NCI-H510A treated with DMSO at 0.1 percent for 48 hours (cell line): ENCODE data around the gene AMT.

Experiments used
- DNase-seq: peaks from one replicate; lab custom pipeline; 2025; lab: John Stamatoyannopoulos, UW

Gene AMT

DNA sequence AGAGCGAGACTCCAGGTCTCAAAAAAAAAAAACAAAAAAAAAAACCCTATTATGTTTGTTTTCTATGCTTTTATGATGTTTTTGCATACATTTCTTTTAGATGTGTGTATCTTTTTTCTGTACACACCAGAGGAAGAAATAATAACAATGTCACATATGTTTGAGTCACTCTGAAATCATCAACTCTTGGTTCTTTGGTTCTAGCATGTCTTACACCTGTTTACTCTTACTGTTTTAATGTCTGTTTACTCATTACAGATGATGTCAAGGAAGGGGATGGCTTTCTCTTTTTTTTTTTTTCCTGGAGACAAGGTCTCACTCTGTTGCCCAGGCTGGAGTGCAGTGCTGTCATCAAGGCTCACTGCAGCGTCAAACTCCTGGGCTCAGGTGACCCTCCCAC lies 34.6 kb downstream of the AMT start:
- DNase-seq = no peak

DNA sequence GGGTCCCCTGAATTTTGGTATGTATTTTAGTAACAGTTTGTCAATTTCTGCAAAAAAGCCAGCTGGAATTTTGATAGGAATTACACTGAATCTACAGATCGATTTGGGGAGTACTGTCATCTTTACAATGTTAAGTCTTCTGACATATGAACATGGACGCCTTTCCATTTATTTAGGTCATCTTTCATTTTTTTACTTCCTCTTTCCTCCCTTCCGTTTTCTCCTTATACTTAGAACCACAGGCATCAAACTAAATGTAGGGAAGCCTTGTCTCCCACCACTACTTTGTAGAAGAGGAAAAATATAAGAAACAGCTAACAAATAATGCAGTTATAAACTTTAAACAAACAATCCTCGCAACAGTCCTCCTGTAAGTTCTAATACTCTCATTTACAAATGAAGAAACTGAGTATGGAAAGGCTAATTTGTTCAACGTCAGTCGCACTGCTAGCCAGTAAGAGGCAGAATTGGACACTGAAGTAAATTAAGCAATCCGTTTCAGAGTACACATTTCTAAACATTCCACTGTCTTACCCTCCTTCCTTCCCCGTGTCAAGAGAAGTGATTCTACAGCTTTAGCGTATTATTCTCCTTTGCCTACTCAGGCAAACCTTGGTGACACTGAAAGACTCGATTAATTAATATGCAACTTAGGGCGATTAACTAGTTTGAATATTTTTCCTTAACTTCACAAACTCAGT lies 36.1 kb downstream of the AMT start:
- DNase-seq = no peak

DNA sequence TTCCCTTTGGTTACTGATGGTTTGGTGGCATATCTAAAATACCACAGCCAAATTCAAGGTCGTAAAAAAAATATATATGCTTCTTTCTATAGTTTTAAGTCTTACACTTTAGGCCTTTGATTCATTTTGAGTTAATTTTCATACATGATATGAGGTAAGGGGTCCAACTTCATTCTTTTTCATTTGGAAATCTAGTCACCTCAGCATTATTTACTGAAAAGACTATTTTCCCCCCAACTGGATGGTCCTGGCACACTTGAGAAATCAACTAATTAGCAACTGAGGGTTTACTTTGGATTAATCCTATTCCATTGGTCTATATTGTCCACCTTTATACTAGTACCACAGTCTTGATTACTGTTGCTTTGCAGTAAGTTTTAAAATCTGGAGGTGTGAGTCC lies 36.7 kb downstream of the AMT start:
- DNase-seq = no peak

DNA sequence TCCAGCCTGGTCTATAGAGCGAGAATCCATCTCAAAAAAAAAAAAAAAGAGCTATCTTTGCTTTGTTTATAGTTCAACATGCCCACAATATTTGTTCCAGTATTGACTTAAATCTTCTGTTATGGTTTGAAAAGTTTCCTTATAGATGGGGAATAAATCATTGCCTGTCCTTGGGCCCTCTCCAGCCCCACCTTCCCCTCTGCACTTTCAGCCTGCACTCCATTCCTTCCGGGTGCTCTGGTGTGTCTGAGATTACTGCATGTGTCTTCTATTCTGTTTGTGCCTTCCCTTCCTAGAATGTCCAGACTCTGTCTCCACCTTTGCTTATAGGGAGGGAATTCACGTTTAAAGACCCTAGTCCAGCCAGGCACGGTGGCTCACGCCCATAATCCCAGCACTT lies 38.9 kb downstream of the AMT start:
- no peak for DNase-seq

DNA sequence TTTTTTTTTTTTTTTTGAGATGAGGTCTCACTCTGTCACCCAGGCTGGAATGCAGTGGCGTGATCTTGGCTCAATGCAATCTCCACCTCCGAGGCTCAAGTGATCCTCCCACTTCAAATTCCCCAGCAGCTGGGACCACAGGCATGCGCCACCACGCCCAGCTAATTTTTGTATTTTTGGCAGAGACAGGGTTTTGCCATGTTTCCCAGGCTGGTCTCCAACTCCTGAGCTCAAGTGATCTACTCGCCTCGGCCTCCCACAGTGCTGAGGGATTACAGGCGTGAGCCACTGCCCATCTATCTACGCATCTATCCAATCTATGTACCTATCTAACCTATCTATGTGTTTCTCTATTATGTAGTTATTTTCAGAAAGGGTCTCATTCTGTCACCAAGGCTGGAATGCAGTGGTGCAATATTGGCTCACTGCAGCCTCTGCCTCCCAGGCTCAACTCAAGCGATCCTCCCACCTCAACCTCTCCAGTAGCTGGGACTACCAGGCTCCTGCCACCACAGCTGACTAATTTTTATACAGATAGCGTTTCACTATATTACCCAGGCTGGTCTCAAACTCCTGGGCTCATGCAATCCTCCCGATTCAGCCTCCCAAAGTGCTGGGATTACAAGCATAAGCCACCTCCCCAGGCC lies 43.9 kb downstream of the AMT start:
- no peak for DNase-seq

DNA sequence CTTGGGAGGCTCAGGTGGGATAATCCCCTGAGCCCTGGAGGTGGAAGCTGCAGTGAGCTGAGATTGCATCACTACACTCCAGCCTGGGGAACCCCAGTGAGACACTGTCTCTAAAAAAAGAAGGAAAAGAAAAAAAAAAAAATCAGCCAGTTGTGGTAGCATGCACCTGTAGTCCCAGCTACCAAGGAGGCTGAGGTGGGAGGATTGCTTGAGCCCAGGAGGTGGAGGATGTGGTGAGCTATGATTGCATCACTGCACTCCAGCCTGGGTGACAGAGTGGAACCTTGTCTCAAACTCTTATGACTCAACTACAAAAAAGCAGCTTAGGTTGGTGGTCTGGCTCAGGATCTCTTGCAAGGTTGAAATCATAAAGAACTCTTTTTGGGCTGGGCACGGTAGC lies 44.8 kb downstream of the AMT start:
- no peak for DNase-seq

DNA sequence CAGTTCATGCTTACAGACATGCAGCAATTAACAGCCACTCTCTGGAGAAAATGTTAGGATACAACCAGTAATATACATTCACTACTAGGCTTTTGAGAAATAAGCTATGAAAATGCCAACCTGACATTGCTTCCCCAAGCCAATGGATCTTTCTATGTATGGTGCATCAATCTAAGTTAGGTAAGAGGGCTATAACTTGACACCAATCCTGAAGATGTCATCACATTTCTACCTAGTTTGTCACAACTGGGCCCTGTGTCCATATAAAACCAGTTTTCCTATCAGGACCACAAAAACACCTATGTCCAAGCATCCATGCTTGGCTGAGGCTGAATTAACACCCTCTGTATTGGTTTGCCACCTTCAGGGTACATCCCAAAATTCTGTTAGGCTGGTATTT lies 50.3 kb downstream of the AMT start:
- no peak for DNase-seq

DNA sequence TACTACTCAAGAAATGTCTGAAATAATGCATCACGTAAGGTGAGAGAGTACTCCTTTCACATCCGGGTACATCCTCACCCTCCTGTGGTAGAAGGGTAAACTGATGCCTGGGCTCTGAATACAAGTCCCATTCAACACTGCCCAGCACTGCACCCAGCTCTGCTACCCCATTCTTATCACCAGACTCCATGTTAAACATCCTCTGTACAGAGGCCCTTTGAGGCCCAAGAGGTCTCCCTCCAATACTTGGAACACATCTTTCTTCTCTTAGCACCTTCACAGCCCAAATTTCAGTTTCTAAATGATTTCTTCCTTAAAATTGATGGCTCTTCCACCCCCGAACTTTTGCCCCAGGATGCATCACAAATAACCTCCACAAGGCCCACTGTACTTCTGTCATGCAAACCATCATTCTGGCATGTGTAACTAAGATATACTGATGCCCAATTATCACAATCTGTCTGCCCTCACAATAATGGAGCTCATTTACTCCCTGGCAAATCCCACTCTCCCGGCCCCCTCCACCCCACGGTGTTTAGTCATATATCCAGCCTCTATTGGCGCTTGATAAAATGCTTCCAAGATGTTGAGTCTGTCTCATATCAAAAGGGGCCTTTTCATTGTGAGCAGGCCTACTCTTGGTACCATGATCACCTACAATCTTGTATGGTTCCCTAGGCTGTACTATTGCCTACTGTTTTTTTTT lies 51.5 kb downstream of the AMT start:
- no peak for DNase-seq
